ENCODE data around the gene OR4A15.

The OR4A15 gene

GRCh38 chr11:55367674-55368073, at the start of gene OR4A15:
TSS of gene OR4A15 (plus strand) at chr11:55367974. CDS start at chr11:55367974, 0 bp downstream.
- no peak for DNase-seq (ENCODE audit: low read depth in 2 of 2)

GRCh38 chr11:55324500-55324899, 43.3 kb upstream of the OR4A15 start:
- no peak for DNase-seq (ENCODE audit: low read depth in 2 of 2)

GRCh38 chr11:55342901-55343300, 24.9 kb upstream of the OR4A15 start, which contains the start of gene OR4A16:
TSS of gene OR4A16 (plus strand) at chr11:55343201. CDS start at chr11:55343201, 0 bp downstream.
- no peak for DNase-seq (ENCODE audit: low read depth in 2 of 2)

- no peak for DNase-seq (ENCODE audit: low read depth in 2 of 2)
Observed at GRCh38 chr11:55345306-55345705, 22.5 kb upstream of the OR4A15 start.

GRCh38 chr11:55349032-55349431, 18.7 kb upstream of the OR4A15 start:
- no peak for DNase-seq (ENCODE audit: low read depth in 2 of 2)

GRCh38 chr11:55357560-55358184, 10.1 kb upstream of the OR4A15 start:
- no peak for DNase-seq (ENCODE audit: low read depth in 2 of 2)

GRCh38 chr11:55401011-55401410, 33.2 kb downstream of the OR4A15 start:
- DNase-seq (ENCODE audit: low read depth in 2 of 2): no peak
